Measurements from ENCODE around the gene CTNNAL1. TPM values are rescaled to one million over a fixed set of nuclear protein-coding genes. Genes with fewer than 3 reads are reported as not detected.
"Not testable (repeated sequence)": the region's sequence is repeated elsewhere in the genome, so short reads cannot be mapped to it uniquely, and the experiment has no call there.

Gene CTNNAL1
- polyA plus RNA-seq, 1 experiment, result 82.7 TPM

DNA sequence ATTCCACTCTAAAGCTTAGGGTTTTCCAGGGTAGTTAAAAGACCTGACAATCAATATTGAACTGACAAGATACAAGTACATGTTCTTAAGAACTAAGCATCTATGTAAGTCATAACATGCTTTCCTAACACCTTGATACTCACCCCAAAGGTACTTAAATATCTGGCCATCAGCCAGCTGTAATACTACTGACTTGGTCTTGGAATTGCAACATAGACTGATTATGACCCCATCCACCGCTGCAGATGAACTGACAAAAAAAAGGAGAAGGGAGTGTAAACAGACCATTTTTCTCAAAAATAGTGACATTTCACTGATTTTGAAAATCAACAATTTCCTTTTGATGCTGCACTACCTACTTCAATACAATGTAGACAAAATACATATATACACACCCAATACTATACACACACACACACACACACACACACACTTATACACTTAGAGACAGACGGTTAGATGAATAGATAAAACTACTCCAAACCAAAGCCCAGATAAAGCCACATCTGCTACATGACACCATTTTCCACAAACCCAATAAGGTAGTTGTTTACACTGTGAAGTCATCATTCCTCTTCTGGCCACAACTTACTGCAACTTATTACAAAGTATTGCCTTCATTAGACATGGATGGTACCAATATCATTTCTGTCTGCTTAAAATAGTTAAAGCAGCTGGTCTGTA lies 109.7 kb downstream of the CTNNAL1 start:
- POLR2A ChIA-PET, result no interaction called here
- CTCF ChIA-PET, result no interaction called here

DNA sequence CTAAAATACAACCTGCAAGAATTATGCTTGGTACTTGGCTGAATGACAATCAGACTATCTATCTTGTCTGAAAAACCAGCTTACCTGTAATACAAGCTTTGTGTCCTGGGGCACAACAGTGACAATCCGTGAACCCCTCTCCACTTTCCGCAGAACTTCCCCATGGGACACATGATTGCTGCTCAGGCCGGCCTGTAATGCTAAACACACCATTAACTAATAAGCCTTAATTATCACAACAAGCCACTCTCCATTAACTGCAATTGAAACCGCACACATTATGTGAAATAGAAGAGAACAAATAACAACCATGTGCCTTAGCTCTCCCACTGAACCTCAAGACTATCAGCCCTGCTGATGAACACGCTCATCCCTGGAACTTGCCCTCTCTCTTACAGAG lies 113.1 kb downstream of the CTNNAL1 start:
- no peak for DNase-seq (ENCODE audit: low read depth, low spot score)
- Histone ChIP-seq H3K9me3 (ENCODE audit: control insufficient read depth, insufficient read depth, low read length) (no peaks in the 10 kb centered on the region), H3K27ac (ENCODE audit: low read depth, low read length) (no peak overlapping the region), H3K27me3 (ENCODE audit: control insufficient read depth, insufficient read depth, low read length) (no peaks in the 10 kb centered on the region), H3K4me3 (ENCODE audit: low read depth, low read length) (no peak overlapping the region)
- no peak for TF ChIP-seq CTCF (IDR thresholded peaks at IDR 0.05; ENCODE audit: low read depth, low read length)
- POLR2A ChIA-PET, result no interaction called here
- CTCF ChIA-PET, result no interaction called here

More for the DNA sequence above, 109.7 kb downstream of the CTNNAL1 start:
- no peak for DNase-seq (ENCODE audit: low read depth, low spot score)
- no peak overlapping the region for H3K4me3 ChIP-seq (ENCODE audit: low read depth, low read length)
- H3K27me3 ChIP-seq (ENCODE audit: control insufficient read depth, insufficient read depth, low read length), result no peaks in the 10 kb centered on the region
- TF ChIP-seq CTCF (IDR thresholded peaks at IDR 0.05; ENCODE audit: low read depth, low read length), result no peak
- H3K27ac ChIP-seq (ENCODE audit: low read depth, low read length), result no peak overlapping the region
- H3K9me3 ChIP-seq (ENCODE audit: control insufficient read depth, insufficient read depth, low read length), result no peaks in the 10 kb centered on the region

DNA sequence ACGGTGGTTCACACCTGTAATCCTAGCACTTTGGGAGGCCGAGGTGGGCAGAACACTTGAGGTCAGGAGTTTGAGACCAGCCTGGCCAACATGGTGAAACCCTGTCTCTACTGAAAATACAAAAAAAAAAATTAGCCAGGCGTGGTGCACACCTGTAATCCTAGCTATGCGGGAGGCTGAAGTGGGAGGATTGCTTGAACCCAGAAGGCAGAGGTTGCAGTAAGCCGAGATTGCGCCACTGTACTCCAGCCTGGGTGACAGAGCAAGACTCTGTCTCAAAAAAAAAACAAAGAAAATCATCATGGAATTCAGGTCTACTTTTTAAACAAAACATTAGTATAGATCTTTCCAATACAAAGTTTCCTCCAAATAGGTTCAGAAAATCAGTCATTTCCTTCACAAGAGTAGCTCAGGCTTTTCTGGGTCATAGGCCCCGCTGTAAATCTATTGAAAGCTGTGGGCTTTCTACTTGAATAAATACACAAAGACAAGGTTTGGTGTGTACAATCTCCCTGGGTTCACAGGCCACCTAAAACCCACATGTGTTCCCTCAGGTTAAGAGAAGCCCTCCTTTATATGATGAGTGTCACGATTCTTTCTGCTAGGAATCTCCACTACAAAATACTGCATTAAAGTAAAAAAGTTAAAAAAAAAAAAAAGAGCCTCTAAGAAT lies 114.1 kb downstream of the CTNNAL1 start:
- DNase-seq (ENCODE audit: low read depth, low spot score); POLR2A ChIA-PET; H3K27ac ChIP-seq (ENCODE audit: low read depth, low read length); H3K27me3 ChIP-seq (ENCODE audit: control insufficient read depth, insufficient read depth, low read length); H3K9me3 ChIP-seq (ENCODE audit: control insufficient read depth, insufficient read depth, low read length); CTCF ChIA-PET; H3K4me3 ChIP-seq (ENCODE audit: low read depth, low read length): not testable (repeated sequence)

DNA sequence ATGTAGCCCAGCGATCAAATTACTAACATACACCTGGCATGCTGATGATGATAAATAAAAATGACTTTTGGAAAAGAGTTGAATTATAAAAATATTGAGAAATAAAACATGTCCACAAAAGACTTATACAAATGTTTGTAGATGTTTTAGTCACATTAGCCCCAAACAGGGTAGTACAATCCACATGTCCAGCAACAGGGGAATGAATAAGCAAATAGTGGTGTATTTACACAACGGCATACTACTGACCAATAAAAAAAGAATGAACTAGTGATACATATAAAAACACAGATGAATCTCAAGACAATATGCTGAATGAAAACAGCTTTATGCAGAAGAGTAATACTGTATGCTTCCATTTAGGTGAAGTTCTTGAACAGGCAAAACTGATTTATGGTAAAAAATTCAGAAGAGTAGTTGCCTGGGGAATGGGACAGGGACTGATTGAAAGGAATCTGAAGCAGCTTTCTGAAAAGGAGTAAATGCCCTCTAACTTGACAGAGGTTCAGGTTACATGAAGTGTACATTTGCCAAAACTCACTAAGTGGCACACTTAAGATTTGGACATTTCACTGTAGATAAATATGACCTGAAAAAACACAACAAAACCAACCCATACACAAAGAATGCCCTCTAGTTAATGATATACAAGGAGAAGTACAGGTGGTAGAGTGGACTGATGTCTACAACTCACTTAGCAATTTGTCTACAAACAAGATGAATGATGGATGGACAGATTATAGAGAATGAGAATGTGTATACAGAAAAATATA lies 115.8 kb downstream of the CTNNAL1 start:
- Histone ChIP-seq H3K27ac (ENCODE audit: low read depth, low read length) (no peak overlapping the region), H3K27me3 (ENCODE audit: control insufficient read depth, insufficient read depth, low read length) (no peaks in the 10 kb centered on the region), H3K9me3 (ENCODE audit: control insufficient read depth, insufficient read depth, low read length) (no peaks in the 10 kb centered on the region), H3K4me3 (ENCODE audit: low read depth, low read length) (no peak overlapping the region)
- no peak for DNase-seq (ENCODE audit: low read depth, low spot score)
- ChIA-PET POLR2A (no interaction called here), CTCF (no interaction called here)
- no peak for TF ChIP-seq CTCF (IDR thresholded peaks at IDR 0.05; ENCODE audit: low read depth, low read length)

DNA sequence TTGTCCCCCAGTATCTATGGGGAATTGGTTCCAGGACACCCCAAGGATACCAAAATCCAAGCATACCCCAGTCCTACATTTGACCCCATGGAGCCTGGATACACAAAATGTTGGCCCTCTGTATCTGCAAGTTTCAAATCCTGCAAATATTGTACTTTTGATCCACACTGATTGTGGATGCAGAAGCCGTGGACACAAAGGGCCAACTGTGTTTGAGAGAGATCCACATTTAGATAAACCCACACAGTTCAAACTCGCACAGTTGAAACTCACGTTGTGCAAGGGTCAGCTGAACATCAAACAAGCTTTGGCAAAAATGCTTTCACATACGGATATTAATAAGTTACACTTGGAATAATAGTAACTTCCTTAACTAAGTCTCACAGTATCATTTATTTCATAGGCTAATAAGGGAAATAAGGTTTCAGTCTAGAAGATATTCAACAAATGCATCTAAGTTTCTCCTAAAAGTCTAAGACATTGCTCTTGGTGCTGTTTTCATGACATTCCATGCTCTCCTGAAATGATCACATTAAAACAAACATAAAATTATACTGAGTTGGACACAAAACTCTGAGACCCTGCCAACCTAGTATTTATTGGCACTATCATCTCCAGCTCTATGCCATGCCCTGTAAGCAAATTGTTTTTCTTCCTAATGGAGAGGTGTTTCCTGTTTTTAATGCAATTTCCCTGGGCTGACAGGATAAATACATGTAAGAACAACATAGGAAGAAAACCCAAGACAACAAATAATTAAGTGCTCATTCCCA lies 118.9 kb downstream of the CTNNAL1 start:
- no peak overlapping the region for H3K27ac ChIP-seq (ENCODE audit: low read depth, low read length)
- POLR2A ChIA-PET, result no interaction called here

More for the DNA sequence above, 118.9 kb downstream of the CTNNAL1 start:
- Histone ChIP-seq H3K9me3 (ENCODE audit: control insufficient read depth, insufficient read depth, low read length) (no peaks in the 10 kb centered on the region), H3K27me3 (ENCODE audit: control insufficient read depth, insufficient read depth, low read length) (no peaks in the 10 kb centered on the region), H3K4me3 (ENCODE audit: low read depth, low read length) (no peak overlapping the region)
- CTCF ChIA-PET, result no interaction called here
- no peak for DNase-seq (ENCODE audit: low read depth, low spot score)
- TF ChIP-seq CTCF (IDR thresholded peaks at IDR 0.05; ENCODE audit: low read depth, low read length), result no peak

Data from AG04450 (cell line).